ENCODE results near the gene SCG2. TPM values are rescaled to one million over a fixed set of nuclear protein-coding genes. Genes with fewer than 3 reads are reported as not detected.

SCG2 gene
- total and polyA plus RNA-seq, 2 donors from 2014 or later: 0.30 to 0.57 TPM

GRCh38 chr2:223647258-223647952 is 45.2 kb upstream of the SCG2 start:
- DNase-seq: no peak
- intact Hi-C loops (cut with DNase I): no loop called here

GRCh38 chr2:223644136-223644535 is 42.0 kb upstream of the SCG2 start:
- FAIRE-seq: no peak
- no peaks in the 10 kb centered on the region for H3K9me3 ChIP-seq (ENCODE audit: control insufficient read depth in 2 of 3, insufficient read depth in 1 of 3, low read length in 3 of 3)
- H3K4me1 ChIP-seq (ENCODE audit: control insufficient read depth in 2 of 3, insufficient read depth in 2 of 3, low read depth in 1 of 3, low read length in 3 of 3): peaks cover 0 to 2% (median 0%) of the 10 kb centered on the region in 3 donors
- no peak for DNase-seq
- H3K27ac ChIP-seq (ENCODE audit: low read depth in 2 of 2, low read length in 2 of 2): no peak overlapping the region
- no peaks in the 10 kb centered on the region for H3K27me3 ChIP-seq (ENCODE audit: control insufficient read depth, insufficient read depth, low read length)
- no peak for TF ChIP-seq CTCF (IDR thresholded peaks at IDR 0.05; ENCODE audit: borderline replicate concordance, extremely low read depth, insufficient read depth)
- intact Hi-C loops (cut with DNase I): no loop called here
- no peak overlapping the region for H3K4me3 ChIP-seq (ENCODE audit: low read length in 3 of 3)
- no peaks in the 10 kb centered on the region for H3K36me3 ChIP-seq (ENCODE audit: control insufficient read depth in 2 of 3, insufficient read depth in 3 of 3, low read length in 3 of 3)
- H3K9ac ChIP-seq (ENCODE audit: low read length in 3 of 3): no peak overlapping the region

More at GRCh38 chr2:223647258-223647952, 45.2 kb upstream of the SCG2 start:
- FAIRE-seq: no peak
- H3K36me3 ChIP-seq (ENCODE audit: control insufficient read depth in 2 of 3, insufficient read depth in 3 of 3, low read length in 3 of 3): no peaks in the 10 kb centered on the region
- no peak for TF ChIP-seq CTCF (IDR thresholded peaks at IDR 0.05; ENCODE audit: borderline replicate concordance, extremely low read depth, insufficient read depth)
- no peak overlapping the region for H3K27ac ChIP-seq (ENCODE audit: low read depth in 2 of 2, low read length in 2 of 2)
- no peak overlapping the region for H3K9ac ChIP-seq (ENCODE audit: low read length in 3 of 3)
- H3K4me1 ChIP-seq (ENCODE audit: control insufficient read depth in 2 of 3, insufficient read depth in 2 of 3, low read depth in 1 of 3, low read length in 3 of 3): no peaks in the 10 kb centered on the region
- no peaks in the 10 kb centered on the region for H3K9me3 ChIP-seq (ENCODE audit: control insufficient read depth in 2 of 3, insufficient read depth in 1 of 3, low read length in 3 of 3)
- H3K4me3 ChIP-seq (ENCODE audit: low read length in 3 of 3): no peak overlapping the region
- no peaks in the 10 kb centered on the region for H3K27me3 ChIP-seq (ENCODE audit: control insufficient read depth, insufficient read depth, low read length)

GRCh38 chr2:223643309-223643708 is 41.1 kb upstream of the SCG2 start:
- no peaks in the 10 kb centered on the region for H3K36me3 ChIP-seq (ENCODE audit: control insufficient read depth in 2 of 3, insufficient read depth in 3 of 3, low read length in 3 of 3)
- no peaks in the 10 kb centered on the region for H3K9me3 ChIP-seq (ENCODE audit: control insufficient read depth in 2 of 3, insufficient read depth in 1 of 3, low read length in 3 of 3)
- H3K4me1 ChIP-seq (ENCODE audit: control insufficient read depth in 2 of 3, insufficient read depth in 2 of 3, low read depth in 1 of 3, low read length in 3 of 3): peaks cover 0 to 2% (median 0%) of the 10 kb centered on the region in 3 donors
- no peaks in the 10 kb centered on the region for H3K27me3 ChIP-seq (ENCODE audit: control insufficient read depth, insufficient read depth, low read length)
- FAIRE-seq (no peak), DNase-seq (no peak)
- H3K9ac ChIP-seq (ENCODE audit: low read length in 3 of 3): no peak overlapping the region
- H3K4me3 ChIP-seq (ENCODE audit: low read length in 3 of 3): no peak overlapping the region
- no peak for TF ChIP-seq CTCF (IDR thresholded peaks at IDR 0.05; ENCODE audit: borderline replicate concordance, extremely low read depth, insufficient read depth)
- intact Hi-C loops (cut with DNase I): no loop called here
- H3K27ac ChIP-seq (ENCODE audit: low read depth in 2 of 2, low read length in 2 of 2): no peak overlapping the region
